Liver (tissue), 3 donors: Measurements from ENCODE around the gene DAPK1.
A peak's percentile ranks its signal among the peaks of the same experiment; 100 is the strongest.

Experiments
- CTCF ChIP-seq: fragments of 150-350 bp; IDR thresholded peaks from 2 replicates; pipeline ENCODE4 v1.5.1; 2017; ENCODE audit warnings: improper control_type of control experiment, low read depth, low read length; ENCODE audit not compliant: missing input control
- FOXA1 ChIP-seq: IDR thresholded peaks from 2 replicates; pipeline ENCODE4 v1.6.1; 2016; ENCODE audit warnings: antibody characterized with exemption
- GABPA ChIP-seq, 2 donors: IDR thresholded peaks in 1 of 2; conservative IDR thresholded peaks in 1 of 2; 2 replicates each; pipeline ENCODE4 v1.6.1; 2016; ENCODE audit warnings: antibody characterized with exemption in 2 of 2, mild to moderate bottlenecking in 1 of 2, moderate library complexity in 1 of 2
- HNF4A ChIP-seq, 2 donors: conservative IDR thresholded peaks; 2 replicates each; pipeline ENCODE4 v1.6.1; 2016; ENCODE audit warnings: antibody characterized with exemption in 2 of 2, mild to moderate bottlenecking in 2 of 2
- MAX ChIP-seq: IDR thresholded peaks from 2 replicates; pipeline ENCODE4 v1.6.1; 2016; ENCODE audit warnings: antibody characterized with exemption
- RAD21 ChIP-seq, 2 donors: IDR thresholded peaks; 2 replicates each; pipeline ENCODE4 v1.6.1; 2016; ENCODE audit warnings: antibody characterized with exemption in 2 of 2, mild to moderate bottlenecking in 2 of 2
- REST ChIP-seq: IDR thresholded peaks from 2 replicates; pipeline ENCODE4 v1.6.1; 2016; ENCODE audit warnings: antibody characterized with exemption, mild to moderate bottlenecking
- SP1 ChIP-seq: IDR thresholded peaks from 2 replicates; pipeline ENCODE4 v1.6.1; 2018; ENCODE audit warnings: antibody characterized with exemption, mild to moderate bottlenecking
- YY1 ChIP-seq: IDR thresholded peaks from 2 replicates; pipeline ENCODE4 v1.6.1; 2016; ENCODE audit warnings: antibody characterized with exemption, mild to moderate bottlenecking
- TF ChIP-seq, protein P1 (sequence below): IDR thresholded peaks from 2 replicates; pipeline ENCODE4 v1.6.1; 2016; ENCODE audit warnings: antibody characterized with exemption
- donor health status: healthy.
- donor health status: healthy.

GRCh38 chr9:87569008-87569509, 71.4 kb downstream of the DAPK1 start:
- peak; percentile 88 to 92 for TF ChIP-seq HNF4A (conservative IDR thresholded peaks at IDR 0.05)
- TF ChIP-seq, protein P1, sequence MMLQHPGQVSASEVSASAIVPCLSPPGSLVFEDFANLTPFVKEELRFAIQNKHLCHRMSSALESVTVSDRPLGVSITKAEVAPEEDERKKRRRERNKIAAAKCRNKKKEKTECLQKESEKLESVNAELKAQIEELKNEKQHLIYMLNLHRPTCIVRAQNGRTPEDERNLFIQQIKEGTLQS = no peak
- no peak for TF ChIP-seq RAD21 (IDR thresholded peaks at IDR 0.05)
- no peak for TF ChIP-seq CTCF
- TF ChIP-seq YY1 = no peak
- no peak for TF ChIP-seq SP1
- no peak for TF ChIP-seq REST
- TF ChIP-seq GABPA (IDR thresholded peaks at IDR 0.05 in 1 of 2, conservative IDR thresholded peaks at IDR 0.05 in 1 of 2) = no peak
- TF ChIP-seq MAX = no peak
- no peak for TF ChIP-seq FOXA1
